Urothelium cell line (cell line): ENCODE results near the gene CCDC197.

Experiments used
- DNase-seq: peaks from one replicate; pipeline ENCODE4 v3.0.0; 2011; ENCODE audit warnings: low spot score, mixed read lengths
- FAIRE-seq: peaks from 2 replicates; lab custom pipeline; 2011; peaks lifted over from hg19 to GRCh38; lab: Jason Lieb, UNC

The CCDC197 gene

GRCh38 chr14:94040796-94041195 is 43.7 kb downstream of the CCDC197 start:
- DNase-seq: no peak
- no peak for FAIRE-seq

DNA sequence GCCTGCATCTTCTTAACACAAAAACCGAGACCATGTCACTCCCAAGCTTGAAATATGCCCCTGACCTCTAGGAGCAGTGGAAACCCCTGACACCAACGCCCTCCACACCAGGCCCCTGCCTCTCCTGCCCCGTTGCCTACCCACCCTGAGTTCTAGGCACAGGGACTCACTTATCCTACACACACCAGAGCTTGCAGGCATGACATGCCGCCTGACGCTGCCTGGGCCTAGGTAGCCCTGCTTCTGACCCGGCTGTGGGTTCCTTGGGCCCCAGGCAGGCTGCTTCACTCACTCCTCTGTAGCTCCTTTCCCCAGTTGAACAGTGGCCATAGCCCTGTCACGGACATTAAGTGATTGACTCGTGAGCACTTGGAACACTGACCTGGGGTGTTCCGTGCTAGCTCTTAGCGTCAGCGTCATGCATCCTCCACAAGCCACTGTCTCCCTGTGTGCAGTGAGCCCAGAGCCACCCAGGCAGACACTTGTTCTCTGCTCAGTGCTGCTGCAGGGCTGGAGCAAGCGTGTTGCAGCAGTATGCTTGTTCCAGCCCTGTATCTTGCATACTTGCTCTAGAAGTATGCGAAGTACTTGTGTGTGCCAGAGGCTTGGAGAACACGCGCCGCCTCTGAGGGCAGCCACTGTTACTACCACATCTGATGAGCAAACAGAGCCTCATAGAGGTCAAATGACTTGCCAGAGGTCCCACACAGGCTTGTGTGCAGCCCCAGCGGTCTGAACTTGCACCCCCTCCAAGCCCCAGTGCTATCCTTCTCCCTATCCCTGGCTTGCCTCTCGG is 44.6 kb downstream of the CCDC197 start:
- no peak for FAIRE-seq
- no peak for DNase-seq

DNA sequence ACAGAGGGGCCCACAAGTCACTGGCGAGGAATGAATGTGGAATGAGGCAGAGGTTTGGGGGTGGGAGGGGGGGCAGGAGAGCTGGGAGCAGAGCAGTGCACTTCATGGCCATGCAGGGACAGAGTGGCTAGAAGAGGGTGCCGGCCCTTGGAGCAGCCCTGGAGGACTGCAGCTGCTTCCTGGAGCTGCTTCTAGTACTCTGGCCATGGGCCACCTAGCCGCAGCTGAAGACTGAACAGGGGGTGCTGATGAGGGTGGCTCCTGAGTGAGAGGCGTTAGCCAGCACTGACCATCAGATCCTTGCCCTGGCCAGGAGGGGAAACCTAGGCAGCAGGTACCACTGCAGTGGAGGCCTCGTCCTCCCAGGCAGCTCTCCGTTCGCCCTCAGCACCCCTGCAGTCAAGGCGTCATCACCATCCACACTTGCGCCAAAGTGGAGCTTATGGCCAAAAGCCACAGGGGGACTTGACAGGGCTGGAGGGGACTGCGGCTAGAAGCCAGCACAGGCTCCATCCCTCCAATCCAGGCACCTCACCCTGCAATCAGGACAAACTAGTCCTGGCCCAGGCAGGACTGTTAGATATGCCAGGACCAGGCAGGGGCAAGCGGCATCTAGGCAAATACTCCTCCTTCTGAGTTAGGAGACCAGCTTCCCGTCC is 45.5 kb downstream of the CCDC197 start:
- FAIRE-seq (no peak), DNase-seq (no peak)

GRCh38 chr14:94043111-94043755 is 46.1 kb downstream of the CCDC197 start:
- DNase-seq: no peak

DNA sequence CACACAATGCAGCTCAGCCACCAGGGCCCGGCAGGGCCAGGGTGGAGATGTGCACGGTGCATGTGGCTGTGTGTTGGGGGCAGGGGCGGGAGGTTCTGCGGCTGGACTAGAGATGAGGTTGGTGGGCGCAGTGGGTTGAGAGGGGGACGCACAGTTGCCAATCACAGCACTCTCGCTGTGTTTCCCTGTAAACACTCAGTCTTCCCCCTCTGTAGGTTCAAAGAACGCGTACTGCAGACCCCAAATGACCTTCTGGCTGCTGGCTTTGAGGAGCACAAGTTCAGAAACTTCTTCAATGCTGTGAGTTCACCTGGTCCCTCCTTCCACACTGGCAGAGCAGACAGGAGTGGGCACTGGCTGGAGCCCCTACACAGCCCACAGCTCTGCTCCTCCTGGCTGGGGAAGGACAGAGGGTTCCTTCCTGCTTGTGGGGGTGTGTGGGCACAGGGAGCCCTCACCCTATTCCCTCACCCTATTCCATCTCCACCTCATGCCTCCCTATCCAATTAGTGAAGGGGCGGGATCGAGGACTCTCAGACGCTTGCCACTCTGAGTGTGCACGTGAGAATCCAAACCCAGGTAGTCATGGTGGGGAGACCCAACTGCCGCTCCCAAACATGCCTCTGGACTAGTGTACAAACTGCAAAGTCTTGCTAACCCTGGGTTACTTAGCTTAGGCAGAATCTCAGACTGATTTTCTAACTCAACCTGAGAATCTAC is 46.8 kb downstream of the CCDC197 start:
- FAIRE-seq: no peak
- no peak for DNase-seq

More at GRCh38 chr14:94043111-94043755, 46.1 kb downstream of the CCDC197 start:
- no peak for FAIRE-seq

DNA sequence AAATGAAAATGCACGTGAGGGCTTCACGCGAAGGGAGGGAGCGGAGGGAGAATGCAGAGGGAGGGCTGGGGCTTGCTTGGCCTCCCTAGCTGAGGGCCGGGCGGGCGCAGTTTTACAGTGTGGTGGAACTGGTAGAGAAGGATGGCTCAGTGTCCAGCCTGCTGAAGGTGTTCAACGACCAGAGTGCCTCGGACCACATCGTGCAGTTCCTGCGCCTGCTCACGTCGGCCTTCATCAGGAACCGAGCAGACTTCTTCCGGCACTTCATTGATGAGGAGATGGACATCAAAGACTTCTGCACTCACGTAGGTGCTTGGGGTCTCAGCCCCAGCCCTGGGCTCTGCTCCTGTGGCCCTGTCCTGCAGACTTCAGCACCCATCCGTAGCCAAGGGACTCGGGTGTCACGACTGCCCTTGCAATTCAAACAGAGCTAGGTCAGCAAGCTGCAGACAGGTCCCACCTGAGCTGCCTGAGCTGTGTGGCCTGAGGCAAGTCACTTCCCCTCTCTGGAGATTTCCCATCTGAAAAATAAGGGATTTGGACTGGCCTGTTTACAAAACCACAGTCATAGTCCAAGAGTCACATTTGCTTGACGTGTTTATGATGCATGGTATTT is 47.5 kb downstream of the CCDC197 start:
- DNase-seq: no peak
- FAIRE-seq: no peak

DNA sequence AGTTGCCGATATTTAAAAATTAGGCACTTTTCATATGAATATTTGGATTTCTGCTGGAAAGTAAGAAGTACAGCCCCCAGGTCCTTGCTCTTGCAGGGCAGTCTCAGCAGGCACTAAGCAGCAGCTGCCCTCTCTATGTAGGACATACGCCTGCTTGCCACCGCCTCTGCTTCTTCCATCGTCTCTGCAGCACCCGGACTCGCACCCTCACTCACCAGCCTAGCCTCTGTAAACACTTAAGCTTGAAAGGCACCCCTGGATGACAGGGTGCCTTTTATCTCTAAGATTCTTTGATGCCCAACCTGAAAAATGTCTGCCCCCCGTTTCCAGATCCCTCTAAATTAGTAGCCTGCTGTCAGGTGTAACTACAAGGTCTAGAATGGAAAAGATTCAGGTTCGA is 48.0 kb downstream of the CCDC197 start:
- DNase-seq: no peak
- FAIRE-seq: no peak

- FAIRE-seq: no peak
- DNase-seq: no peak
Observed at GRCh38 chr14:94045563-94046345, 48.7 kb downstream of the CCDC197 start.

GRCh38 chr14:94046696-94047250 is 49.7 kb downstream of the CCDC197 start:
- FAIRE-seq (no peak), DNase-seq (no peak)

GRCh38 chr14:94047581-94047980 is 50.5 kb downstream of the CCDC197 start:
- no peak for FAIRE-seq

DNA sequence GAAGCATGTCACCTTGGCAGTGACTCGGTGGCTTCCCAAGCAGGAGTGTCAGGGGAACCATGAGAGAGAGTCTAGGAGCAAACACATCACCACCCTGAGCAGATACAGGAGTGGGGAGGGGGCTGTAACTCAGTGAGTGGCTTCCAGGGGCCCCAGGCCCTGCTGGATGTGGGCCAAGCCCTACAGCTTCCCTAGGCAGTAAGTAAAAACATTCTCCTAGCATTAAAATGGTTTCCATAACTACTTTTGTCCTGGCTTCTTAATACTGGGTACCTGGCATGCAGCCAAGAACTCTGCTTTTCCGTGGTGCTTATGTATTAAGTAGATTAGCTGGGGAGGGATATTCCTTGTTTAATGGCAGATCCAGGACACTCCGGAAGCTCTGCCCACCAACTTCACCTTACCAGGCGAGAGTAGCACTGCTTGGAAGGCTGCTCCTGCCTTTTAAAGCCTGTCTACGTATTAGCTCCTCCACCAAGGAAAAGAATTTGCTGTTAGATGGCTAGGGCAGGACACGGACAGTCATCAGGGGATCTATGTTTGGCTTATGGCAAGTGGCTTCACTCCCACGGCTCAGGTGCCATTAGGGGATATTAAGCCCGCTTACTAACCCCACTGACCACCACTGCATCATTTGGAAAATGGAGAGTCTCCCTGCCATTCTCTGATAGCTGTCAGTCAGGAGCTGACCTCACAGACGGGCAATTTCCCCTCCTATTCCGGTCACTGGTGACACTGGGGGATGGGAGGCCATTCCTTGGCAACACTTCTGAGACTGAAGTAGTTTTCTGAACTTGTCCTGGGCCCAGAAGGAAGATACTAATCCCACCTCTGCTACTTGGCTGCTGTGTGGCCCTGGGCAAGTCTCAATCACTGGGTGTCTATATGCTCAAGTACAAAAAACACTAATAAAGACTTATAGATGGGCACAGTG is 51.9 kb downstream of the CCDC197 start:
- DNase-seq (no peak), FAIRE-seq (no peak)

More at GRCh38 chr14:94047581-94047980, 50.5 kb downstream of the CCDC197 start:
- no peak for DNase-seq

DNA sequence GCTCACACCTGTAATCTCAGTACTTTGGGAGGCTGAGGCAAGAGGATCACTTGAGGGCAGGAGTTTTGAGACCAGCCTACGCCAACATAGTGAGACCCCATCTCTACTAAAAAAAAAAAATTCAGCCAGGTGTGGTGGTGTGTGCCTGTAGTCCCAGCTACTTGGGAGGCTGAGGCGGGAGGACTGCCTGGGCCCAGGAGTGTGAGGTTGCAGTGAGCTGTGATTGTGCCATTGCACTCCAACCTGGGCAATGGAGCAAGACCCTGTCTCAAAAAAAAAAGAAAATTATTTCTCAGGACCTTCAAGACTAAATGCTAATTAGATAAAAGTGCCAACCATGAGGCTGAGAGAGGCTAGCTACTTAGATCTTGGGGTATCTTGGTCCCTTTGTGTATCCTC is 52.5 kb downstream of the CCDC197 start:
- no peak for FAIRE-seq
- no peak for DNase-seq

DNA sequence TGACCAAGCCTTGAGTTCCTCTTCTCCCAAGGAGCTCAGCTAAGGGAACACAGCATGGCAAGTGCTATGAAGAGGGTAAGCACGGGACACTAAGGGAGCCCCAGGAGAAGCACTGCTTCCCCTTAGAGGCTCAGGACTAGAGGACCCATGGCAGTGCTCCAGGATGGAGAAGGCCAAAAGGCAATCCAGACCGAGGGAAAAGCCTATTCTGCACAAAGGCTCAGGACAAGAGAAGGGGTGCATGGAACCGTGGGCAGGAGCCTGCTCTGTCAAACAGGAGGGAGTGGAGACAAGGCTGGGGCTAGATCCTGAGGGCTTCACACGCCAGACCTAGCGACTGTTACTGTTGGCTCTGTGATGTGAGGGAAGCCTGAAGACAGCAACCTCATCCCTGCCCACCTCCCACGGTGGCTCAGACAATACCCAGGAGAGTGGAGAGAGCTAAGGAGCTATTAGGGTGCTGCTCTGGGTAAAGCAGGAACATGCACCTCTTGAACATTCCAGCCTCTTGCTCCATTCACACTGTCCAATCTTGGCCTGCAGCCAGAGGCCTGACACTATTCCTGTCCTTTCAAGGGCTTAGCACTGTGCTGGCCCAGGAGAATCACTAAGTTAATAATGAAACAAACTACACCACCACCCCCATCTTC is 53.3 kb downstream of the CCDC197 start:
- FAIRE-seq: no peak

GRCh38 chr14:94051115-94051514 is 54.0 kb downstream of the CCDC197 start:
- DNase-seq (no peak), FAIRE-seq (no peak)

More for the DNA sequence above, 53.3 kb downstream of the CCDC197 start:
- no peak for DNase-seq

DNA sequence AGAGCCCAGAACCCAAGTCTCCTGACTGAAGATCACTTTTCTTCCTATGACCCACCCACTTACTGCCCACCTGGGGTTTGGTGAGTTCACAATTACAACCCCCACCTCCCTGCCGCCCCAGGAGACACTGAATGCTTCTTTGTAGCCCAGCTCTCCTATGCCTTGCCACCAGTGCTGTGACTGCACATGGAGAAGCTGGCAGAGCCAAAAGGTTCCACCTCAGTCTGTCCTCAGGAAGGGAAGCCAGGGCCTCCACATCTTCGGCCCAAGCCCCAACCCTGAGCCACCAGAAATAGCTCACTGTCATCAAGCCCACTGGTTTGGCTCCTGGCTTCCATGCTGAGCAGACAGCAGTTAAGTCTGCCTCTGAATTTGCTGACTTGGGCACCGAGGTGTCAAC is 54.7 kb downstream of the CCDC197 start:
- DNase-seq (no peak), FAIRE-seq (no peak)

- no peak for DNase-seq
- no peak for FAIRE-seq
Observed at GRCh38 chr14:94052199-94052598, 55.1 kb downstream of the CCDC197 start.

- FAIRE-seq (no peak), DNase-seq (no peak)
Observed at GRCh38 chr14:94052662-94053061, 55.6 kb downstream of the CCDC197 start.

DNA sequence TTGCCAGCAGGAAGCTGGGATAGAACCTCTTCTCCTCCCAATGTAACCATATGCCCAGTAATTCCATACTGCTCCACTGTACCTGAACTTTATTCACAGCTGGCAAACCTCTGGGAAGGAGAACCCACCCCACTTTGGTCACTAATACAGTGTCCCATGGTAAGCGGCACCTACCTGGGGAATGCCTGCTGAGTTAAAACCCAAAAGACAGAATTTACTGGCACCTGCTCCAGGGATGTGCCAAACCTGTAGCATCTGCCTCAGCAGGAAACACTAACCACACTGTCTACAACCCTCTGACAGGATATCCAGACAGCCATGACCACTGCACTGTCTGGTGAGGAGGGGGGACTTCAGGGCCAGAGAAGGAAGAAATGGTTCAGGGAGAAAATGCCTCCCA is 57.3 kb downstream of the CCDC197 start:
- no peak for FAIRE-seq
- DNase-seq: no peak
